GM12878 (cell line): ENCODE results near the gene TTLL8. TPM values are rescaled to one million over a fixed set of nuclear protein-coding genes. Genes with fewer than 3 reads are reported as not detected.

Source experiments
- ATAC-seq: fragments of 200-7000 bp; cut with Tn5 transposase; 3 replicates; pipeline ENCODE4 v1.9.1; 2020; ENCODE audit warnings: mild to moderate bottlenecking, moderate library complexity
- BruUV-seq: library from RNA; stranded (reverse); fragments of 400-500 nt; replicated peaks from 2 replicates; lab custom pipeline; 2021; lab: Mats Ljungman, UMichigan
- CTCF ChIA-PET: fragments of 300-600 bp; sonication (Branson Sonifier 250); formaldehyde crosslinking; extraction: SDS; loops from one replicate; lab custom pipeline; 2021; ENCODE audit warnings: inconsistent platforms; lab: Yijun Ruan, JAX
- POLR2A ChIA-PET: fragments of 350-600 bp; formaldehyde crosslinking; extraction: SDS; loops from one replicate; lab custom pipeline; 2021; ENCODE audit warnings: inconsistent platforms; lab: Charles Lee
- RAD21 ChIA-PET: fragments of 300-600 bp; sonication (Branson Sonifier 250); formaldehyde crosslinking; loops from one replicate; lab custom pipeline; 2023; ENCODE audit warnings: antibody characterized with exemption; ENCODE audit not compliant: unreplicated experiment; lab: Charles Lee
- SMC1A ChIA-PET: fragments of 300-600 bp; sonication (Branson Sonifier 250); formaldehyde crosslinking; loops from one replicate; lab custom pipeline; 2023; ENCODE audit not compliant: unreplicated experiment, uncharacterized antibody; lab: Charles Lee
- DNase-seq: peaks from one replicate; pipeline ENCODE4 v3.0.0-alpha.2; 2011; ENCODE audit warnings: low read depth, low spot score
- FAIRE-seq: peaks from 3 replicates; lab custom pipeline; 2011; peaks lifted over from hg19 to GRCh38; lab: Jason Lieb, UNC
- H2AFZ ChIP-seq: 2 replicates; pipeline ENCODE4 v1.6.0; 2011; ENCODE audit warnings: low read depth, low read length, control low read depth; ENCODE audit not compliant: control insufficient read depth
- H3K27ac ChIP-seq: 2 replicates; pipeline ENCODE4 v1.5.1; 2011; ENCODE audit warnings: control low read depth; ENCODE audit not compliant: control insufficient read depth, insufficient read depth
- H3K27me3 ChIP-seq, 2 experiments: replicated peaks in 1 of 2; 2 replicates each; pipeline versions ENCODE4 v1.6.0 to v1.6.1; 2011; ENCODE audit warnings: low read length in 1 of 2; ENCODE audit not compliant: control insufficient read depth in 2 of 2, insufficient read depth in 2 of 2
- H3K36me3 ChIP-seq, 2 experiments: 2 replicates each; pipeline ENCODE4 v1.5.1; 2011; ENCODE audit warnings: low read length in 1 of 2; ENCODE audit not compliant: control insufficient read depth in 2 of 2, insufficient read depth in 2 of 2
- H3K4me1 ChIP-seq: 2 replicates; pipeline ENCODE4 v1.6.1; 2011; ENCODE audit warnings: mild to moderate bottlenecking, low read length, moderate library complexity, mixed read lengths; ENCODE audit not compliant: control insufficient read depth, insufficient read depth
- H3K4me2 ChIP-seq: 2 replicates; pipeline ENCODE4 v1.6.0; 2011; ENCODE audit warnings: control low read depth; ENCODE audit not compliant: control insufficient read depth, insufficient read depth
- H3K4me3 ChIP-seq: fragments of 200-600 bp; sonication (generic); 2 replicates; pipeline ENCODE4 v1.5.1; 2016
- H3K79me2 ChIP-seq: 2 replicates; pipeline ENCODE4 v1.6.0; 2011; ENCODE audit warnings: low read length; ENCODE audit not compliant: control insufficient read depth, insufficient read depth
- H3K9ac ChIP-seq: 2 replicates; pipeline ENCODE4 v1.8.0; 2011; ENCODE audit warnings: low read length, control low read depth, mixed read lengths; ENCODE audit not compliant: control insufficient read depth, insufficient read depth
- H3K9me3 ChIP-seq: replicated peaks from 3 replicates; pipeline ENCODE4 v1.5.1; 2011; ENCODE audit warnings: mild to moderate bottlenecking, low read length; ENCODE audit not compliant: control insufficient read depth, insufficient read depth
- H4K20me1 ChIP-seq: 2 replicates; pipeline ENCODE4 v1.6.0; 2011; ENCODE audit not compliant: control insufficient read depth, insufficient read depth
- CBX3 ChIP-seq: fragments of 200-600 bp; sonication (generic); IDR thresholded peaks from 2 replicates; pipeline ENCODE4 v1.6.1; 2016; ENCODE audit warnings: low read depth, borderline replicate concordance
- EP300 ChIP-seq, 2 experiments: fragments of 150-350 bp in 1 of 2; IDR thresholded peaks; 2 replicates each; pipeline ENCODE4 v1.6.1; 2011 to 2012; ENCODE audit warnings: low read depth in 2 of 2, low read length in 2 of 2, borderline replicate concordance in 1 of 2, improper control_type of control experiment in 1 of 2, inconsistent platforms in 1 of 2; ENCODE audit not compliant: control insufficient read depth in 1 of 2
- LARP7 ChIP-seq: fragments of 450-650 bp; IDR thresholded peaks from 2 replicates; pipeline ENCODE4 v1.6.1; 2017; ENCODE audit warnings: mild to moderate bottlenecking
- MXI1 ChIP-seq: fragments of 150-350 bp; IDR thresholded peaks from 2 replicates; pipeline ENCODE4 v1.6.1; 2011; ENCODE audit warnings: low read depth, mild to moderate bottlenecking, inconsistent platforms, low read length, improper control_type of control experiment
- MYC ChIP-seq: IDR thresholded peaks from 2 replicates; pipeline ENCODE4 v1.6.1; 2011; ENCODE audit warnings: mild to moderate bottlenecking, low read length, moderate library complexity, inconsistent platforms; ENCODE audit not compliant: insufficient read depth, insufficient replicate concordance, insufficient read length, severe bottlenecking
- NKRF ChIP-seq: fragments of 450-650 bp; conservative IDR thresholded peaks from 2 replicates; pipeline ENCODE4 v1.6.1; 2017; ENCODE audit warnings: mild to moderate bottlenecking, moderate library complexity
- RBBP5 ChIP-seq: fragments of 200-600 bp; sonication (generic); conservative IDR thresholded peaks from 2 replicates; pipeline ENCODE4 v1.6.1; 2016
- SKIL ChIP-seq: fragments of 450-650 bp; IDR thresholded peaks from 2 replicates; pipeline ENCODE4 v1.6.1; 2017; ENCODE audit warnings: mild to moderate bottlenecking, low read depth, inconsistent platforms; ENCODE audit not compliant: poor library complexity, severe bottlenecking
- ZBTB11 ChIP-seq: fragments of 450-650 bp; formaldehyde crosslinking; IDR thresholded peaks from 2 replicates; pipeline ENCODE4 v1.5.0; 2022; ENCODE audit warnings: mild to moderate bottlenecking, missing genetic modification characterization
- ZBTB4 ChIP-seq: fragments of 450-650 bp; formaldehyde crosslinking; IDR thresholded peaks from 2 replicates; pipeline ENCODE4 v1.4.0; 2022; ENCODE audit warnings: mild to moderate bottlenecking, moderate library complexity
- WGBS: methylation state at CpG from one replicate; pipeline ENCODE4 v1.1.6; 2016; ENCODE audit warnings: low lambda C conversion rate; ENCODE audit not compliant: insufficient replicate concordance, insufficient coverage; ENCODE audit errors: missing lambda C conversion rate; 5-methylcytosine and 5-hydroxymethylcytosine counted together
- in situ Hi-C: fragments of 300-500 bp; cut with MboI; formaldehyde crosslinking; loops from 9 replicates; pipeline ENCODE4 v1.14.3; 2018; ENCODE audit warnings: mixed read lengths
- intact Hi-C: fragments of 100-400 bp; cut with micrococcal nuclease; formaldehyde crosslinking; loops from one replicate; pipeline ENCODE4 v1.14.2; 2022; ENCODE audit not compliant: unreplicated experiment
- polyA plus RNA-seq, 11 experiments: library from polyadenylated mRNA; depleted of rRNA in 4 of 11; unstranded in 6 of 11; stranded (reverse) in 5 of 11; fragments of >200 nt; fragmentation: Nextera tagmentation in 4 of 11; fragmentation: Illumina TruSeq in 1 of 11; extraction: Ambion mirVana in 4 of 11; extraction: Trizol in 1 of 11; gene quantifications; 1 replicate in 1 of 11; 2 replicates in 10 of 11; pipeline versions ENCODE4 v1.2.1 to v1.2.3, GENCODE V29; 2011 to 2016; ENCODE audit warnings: inconsistent platforms in 2 of 11, missing spikeins in 2 of 11, low read depth in 1 of 11
- total RNA-seq, 4 experiments: library from RNA; depleted of rRNA in 3 of 4; stranded (reverse); fragments of >200 nt in 3 of 4; fragmentation: Illumina TruSeq in 1 of 4; extraction: Trizol in 1 of 4; gene quantifications; 2 replicates each; pipeline versions ENCODE4 v1.2.1 to v1.2.3, GENCODE V29; 2013 to 2021

TTLL8 gene
- total and polyA plus RNA-seq, 10 of the 15 experiments (the other 5 are each of a cell fraction or from before 2014, with no cell fraction given): not detected

GRCh38 chr22:50064453-50064852 is 6.4 kb upstream of the TTLL8 start:
- no peak for DNase-seq
- H4K20me1 ChIP-seq: no peaks in the 10 kb centered on the region
- no peaks in the 10 kb centered on the region for H3K9me3 ChIP-seq
- no peak for FAIRE-seq
- no peaks in the 10 kb centered on the region for H3K4me1 ChIP-seq
- no peaks in the 10 kb centered on the region for H3K79me2 ChIP-seq
- BruUV-seq: no TSS peak
- intact Hi-C loops (no loop called here), in situ Hi-C loops (no loop called here)
- ChIA-PET CTCF (interaction anchor here (0.7 kb wide), 1 partner anchor 134 kb away, joined by 4 read pairs; no protein-coding TSS in a partner anchor), POLR2A (interaction anchor here (0.7 kb wide), 1 partner anchor 52 kb away, joined by 3 read pairs; the partner anchor contains the start of gene IL17REL), RAD21 (interaction anchor here (1.4 kb wide), 1 partner anchor 8 kb away, joined by 3 read pairs; no protein-coding TSS in a partner anchor), SMC1A (no interaction called here)
- H3K4me2 ChIP-seq: no peak overlapping the region
- H3K27ac ChIP-seq: no peak overlapping the region
- H3K4me3 ChIP-seq: no peak overlapping the region
- 66% methylated on average over 18 of the region's 18 CpGs for WGBS
- ATAC-seq: no peak
- no peak overlapping the region for H3K9ac ChIP-seq
- no peak overlapping the region for H2AFZ ChIP-seq
- no peaks in the 10 kb centered on the region for H3K36me3 ChIP-seq
- H3K27me3 ChIP-seq: no peaks in the 10 kb centered on the region; a peak in 2 of 4 replicates
- no peak for TF ChIP-seq ZBTB4 (CRISPR knock-in tag)
- TF ChIP-seq MXI1: no peak
- TF ChIP-seq CBX3: no peak
- no peak for TF ChIP-seq MYC
- TF ChIP-seq NKRF: no peak
- TF ChIP-seq EP300 (IDR thresholded peaks at IDR 0.05; ENCODE audit: borderline replicate concordance in 1 of 2, control insufficient read depth in 1 of 2, low read depth in 2 of 2, low read length in 2 of 2): no peak
- TF ChIP-seq RBBP5: no peak
- no peak for TF ChIP-seq LARP7
- TF ChIP-seq ZBTB11: no peak
- TF ChIP-seq SKIL: no peak
